Uterus (tissue), 2 donors: ENCODE measurements around the gene PLCG2.

Experiments used
- POLR2A ChIP-seq, 2 donors: fragments of 450-650 bp; IDR thresholded peaks; one replicate each; pipeline ENCODE4 v1.6.1; 2016; ENCODE audit warnings: antibody characterized with exemption in 2 of 2, mild to moderate bottlenecking in 1 of 2, moderate library complexity in 1 of 2
- TF ChIP-seq, protein P1 (sequence below), 4 experiments: fragments of 200-600 bp in 2 of 4; fragments of 450-650 bp in 2 of 4; sonication (generic) in 2 of 4; IDR thresholded peaks; one replicate each; pipeline ENCODE4 v1.5.1; 2016 to 2019; ENCODE audit warnings: antibody characterized with exemption in 4 of 4, mild to moderate bottlenecking in 2 of 4, moderate library complexity in 1 of 4

DNA sequence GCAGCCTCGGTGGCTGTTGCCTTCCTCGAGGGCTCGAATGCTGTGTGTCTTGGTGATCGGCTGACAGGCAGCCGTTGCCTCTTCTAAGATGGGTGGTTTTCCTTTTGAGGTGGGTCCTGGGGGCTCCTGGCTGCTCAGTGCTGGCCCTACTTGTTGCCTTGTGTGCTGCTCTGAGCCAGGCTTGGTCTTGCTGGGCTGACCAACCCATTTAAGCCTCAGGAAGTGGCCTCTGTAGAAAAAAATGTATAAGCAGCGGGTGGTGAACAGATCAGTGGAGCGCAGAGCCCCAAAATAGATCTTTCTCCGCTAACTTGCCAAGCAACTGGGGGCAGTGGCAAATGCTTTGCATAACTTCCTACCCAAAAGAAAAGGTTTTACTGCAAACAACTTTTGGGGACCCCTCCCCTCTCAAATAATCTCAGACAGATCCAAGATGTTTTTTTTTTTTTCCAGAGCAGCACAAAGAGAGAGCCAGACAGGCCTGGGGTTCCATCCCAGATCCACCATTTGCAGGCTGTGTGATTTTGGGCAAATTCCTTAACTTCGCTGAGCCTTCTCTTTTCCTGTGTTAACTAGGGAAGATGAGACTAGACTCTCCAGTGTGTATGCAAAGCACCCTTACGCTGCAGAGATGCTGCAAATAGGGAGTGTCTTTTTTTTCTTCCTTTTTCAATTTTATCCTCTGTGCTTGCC, 42.5 kb downstream of the PLCG2 start:
- TF ChIP-seq, protein P1, sequence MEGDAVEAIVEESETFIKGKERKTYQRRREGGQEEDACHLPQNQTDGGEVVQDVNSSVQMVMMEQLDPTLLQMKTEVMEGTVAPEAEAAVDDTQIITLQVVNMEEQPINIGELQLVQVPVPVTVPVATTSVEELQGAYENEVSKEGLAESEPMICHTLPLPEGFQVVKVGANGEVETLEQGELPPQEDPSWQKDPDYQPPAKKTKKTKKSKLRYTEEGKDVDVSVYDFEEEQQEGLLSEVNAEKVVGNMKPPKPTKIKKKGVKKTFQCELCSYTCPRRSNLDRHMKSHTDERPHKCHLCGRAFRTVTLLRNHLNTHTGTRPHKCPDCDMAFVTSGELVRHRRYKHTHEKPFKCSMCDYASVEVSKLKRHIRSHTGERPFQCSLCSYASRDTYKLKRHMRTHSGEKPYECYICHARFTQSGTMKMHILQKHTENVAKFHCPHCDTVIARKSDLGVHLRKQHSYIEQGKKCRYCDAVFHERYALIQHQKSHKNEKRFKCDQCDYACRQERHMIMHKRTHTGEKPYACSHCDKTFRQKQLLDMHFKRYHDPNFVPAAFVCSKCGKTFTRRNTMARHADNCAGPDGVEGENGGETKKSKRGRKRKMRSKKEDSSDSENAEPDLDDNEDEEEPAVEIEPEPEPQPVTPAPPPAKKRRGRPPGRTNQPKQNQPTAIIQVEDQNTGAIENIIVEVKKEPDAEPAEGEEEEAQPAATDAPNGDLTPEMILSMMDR (IDR thresholded peaks at IDR 0.05) = no peak
- no peak for TF ChIP-seq POLR2A (IDR thresholded peaks at IDR 0.05)
